Activated CD8-positive, alpha-beta memory T cell treated with anti-CD3 and anti-CD28 coated beads for 1 hour (primary cell): ENCODE measurements around the gene HID1.
"Not testable (repeated sequence)": the region's sequence is repeated elsewhere in the genome, so short reads cannot be mapped to it uniquely, and the experiment has no call there.

Experiments
- DNase-seq, 2 donors: peaks; one replicate each; pipeline ENCODE4 v3.0.0-alpha.2; 2020; ENCODE audit warnings: low read depth in 1 of 2; ENCODE audit errors: extremely low read depth in 1 of 2

The HID1 gene

DNA sequence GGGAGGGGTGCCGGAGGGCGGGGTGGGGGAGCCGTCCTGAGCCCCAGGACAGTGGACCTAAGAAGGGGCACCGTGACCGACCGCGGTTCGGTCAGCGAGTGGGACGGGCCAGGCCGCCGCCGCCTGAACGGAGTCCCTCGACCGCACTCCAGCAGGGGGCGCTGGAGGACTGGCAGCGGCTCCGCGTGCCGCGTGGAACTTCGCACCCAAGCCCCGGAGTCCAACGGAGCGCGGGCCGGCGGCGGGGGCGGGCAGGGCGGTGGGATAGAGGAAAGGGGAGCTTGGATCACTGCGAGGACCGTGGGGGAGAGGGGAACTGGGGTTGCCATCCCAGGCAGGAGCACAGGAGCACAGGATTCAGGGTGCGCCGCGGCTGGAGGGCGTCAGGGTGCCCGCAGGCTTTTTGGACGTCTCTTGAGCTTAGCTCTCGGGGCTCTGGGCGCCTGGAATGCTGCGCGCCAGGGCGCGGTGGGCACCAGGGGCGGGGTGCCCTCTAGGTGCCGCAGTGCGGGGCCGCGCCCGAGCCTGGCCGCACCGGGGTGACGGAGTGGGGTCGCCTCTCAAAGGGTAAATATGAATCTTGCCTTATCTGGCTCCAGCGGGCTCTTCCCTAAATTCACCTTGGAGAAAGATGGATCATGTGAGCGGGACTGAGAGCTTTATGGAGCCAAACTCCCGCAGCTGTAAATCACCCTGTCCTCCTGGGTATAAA lies 48.9 kb downstream of the HID1 start:
- DNase-seq = peak; percentile 22 to 67

DNA sequence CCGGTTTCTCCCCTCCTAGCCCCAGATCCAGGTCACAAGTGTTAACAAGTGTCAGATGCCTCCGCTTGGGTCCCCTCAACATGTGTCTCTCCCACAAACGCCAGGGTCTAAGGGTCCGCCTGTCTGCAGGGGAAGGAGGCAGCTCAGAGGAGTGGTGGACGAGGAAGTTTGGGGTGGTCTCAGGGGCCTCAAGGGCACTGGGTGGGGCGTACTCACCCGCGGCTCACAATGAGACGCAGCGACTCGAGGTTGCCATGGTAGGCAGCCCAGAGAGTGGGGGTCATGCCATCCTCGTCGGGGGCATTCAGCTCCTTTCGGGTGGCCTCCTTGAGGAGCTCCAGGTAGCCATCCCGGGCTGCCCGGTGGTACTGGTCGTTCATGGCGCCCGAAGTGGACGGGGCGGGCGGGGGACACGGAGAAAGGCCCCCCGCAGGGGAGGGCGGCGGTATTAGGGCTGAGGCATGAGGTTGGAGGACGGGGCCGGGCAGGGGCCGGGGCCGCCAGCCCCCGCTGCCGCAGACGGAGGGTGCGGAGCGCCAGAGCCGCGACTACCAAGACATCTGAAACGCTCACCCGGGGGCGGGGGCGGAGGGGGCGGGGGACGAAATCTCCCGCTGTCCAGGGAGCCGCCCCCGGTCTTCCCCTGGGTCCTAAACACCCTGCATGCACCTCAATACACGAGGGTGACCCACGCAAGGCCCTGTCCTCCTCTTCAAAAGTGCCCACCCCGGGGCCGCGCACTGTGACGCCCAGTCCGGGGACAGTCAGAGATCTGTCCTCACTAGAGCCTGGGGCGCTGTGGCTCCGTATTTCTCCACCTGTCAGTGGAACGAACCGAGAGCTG lies 49.6 kb downstream of the HID1 start, which contains the start of gene USH1G:
USH1G (minus strand) TSS at position 562 of the 844 bp plus-strand sequence; CDS start at position 380, 182 bp downstream.
- DNase-seq = no peak

DNA sequence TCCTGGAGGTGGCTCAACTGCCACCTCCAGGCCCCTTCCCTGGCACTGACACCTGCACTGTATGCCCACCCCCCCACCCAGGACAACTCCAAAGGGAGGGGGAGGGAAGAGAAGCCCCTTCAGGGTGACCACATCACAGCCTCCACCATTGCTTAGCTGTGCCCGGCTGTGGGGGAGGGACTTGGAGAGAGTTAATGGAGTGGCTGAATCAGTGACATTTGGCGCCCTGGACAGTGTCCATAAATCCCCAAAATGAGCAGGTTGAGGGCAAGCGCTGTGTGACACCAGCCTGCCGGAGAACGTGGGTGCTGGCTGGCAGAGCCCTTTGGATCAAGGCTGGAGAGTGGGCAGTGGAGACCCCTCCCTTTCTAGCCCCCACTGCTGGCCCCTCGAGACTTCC lies 50.4 kb downstream of the HID1 start:
- DNase-seq = no peak

DNA sequence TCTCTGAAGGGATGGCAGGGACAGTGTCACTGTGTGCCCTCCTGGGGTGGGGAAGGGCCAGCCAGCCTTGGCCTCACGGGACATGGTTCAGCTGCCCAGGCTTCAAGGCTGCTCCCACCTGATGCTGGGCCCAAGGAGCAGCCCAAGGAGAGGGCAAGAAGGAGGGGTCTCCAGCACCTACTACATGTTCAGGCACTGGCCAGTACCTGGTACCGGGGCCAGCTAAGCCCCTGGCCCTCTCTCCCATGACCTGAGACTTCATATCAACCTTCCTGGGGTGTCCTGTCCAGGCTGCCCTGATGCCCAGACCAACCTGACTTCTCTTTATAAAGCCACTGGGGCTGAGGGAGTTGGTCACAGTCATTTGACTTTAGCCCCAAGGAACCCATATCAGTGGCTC lies 50.8 kb downstream of the HID1 start:
- no peak for DNase-seq

DNA sequence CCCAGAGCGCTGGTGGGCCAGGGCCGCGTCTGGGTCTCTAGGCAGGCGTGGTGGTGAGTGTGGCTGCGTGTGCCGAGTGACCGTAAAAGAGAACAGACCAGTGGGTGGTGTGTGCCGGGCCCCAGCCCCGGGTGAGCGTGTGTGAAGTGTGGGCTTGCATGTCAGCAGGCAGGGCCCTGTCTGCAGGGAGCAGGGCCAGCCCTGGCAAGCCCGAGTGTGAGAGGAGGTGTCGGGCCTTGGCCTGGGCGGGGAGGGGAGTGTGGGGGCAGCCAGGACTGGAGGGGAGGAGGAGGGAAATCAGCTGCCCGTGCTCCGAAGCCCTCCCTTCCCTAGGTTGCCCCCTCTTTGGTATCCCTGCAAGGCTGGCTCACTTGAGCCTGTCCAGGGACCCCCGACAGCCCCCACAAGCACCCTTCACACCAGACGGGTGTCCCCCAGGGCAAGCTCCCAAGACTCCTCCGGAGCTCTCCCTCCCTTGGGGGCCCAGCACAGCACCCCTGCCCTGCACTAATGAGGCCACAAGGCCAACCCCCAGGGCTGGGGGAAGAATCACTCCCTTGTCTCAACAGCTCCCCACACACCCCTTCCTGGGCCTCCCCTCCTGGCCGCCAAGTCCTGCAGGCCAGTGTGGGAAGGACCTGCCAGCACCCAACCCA lies 51.4 kb downstream of the HID1 start:
- DNase-seq = no peak

DNA sequence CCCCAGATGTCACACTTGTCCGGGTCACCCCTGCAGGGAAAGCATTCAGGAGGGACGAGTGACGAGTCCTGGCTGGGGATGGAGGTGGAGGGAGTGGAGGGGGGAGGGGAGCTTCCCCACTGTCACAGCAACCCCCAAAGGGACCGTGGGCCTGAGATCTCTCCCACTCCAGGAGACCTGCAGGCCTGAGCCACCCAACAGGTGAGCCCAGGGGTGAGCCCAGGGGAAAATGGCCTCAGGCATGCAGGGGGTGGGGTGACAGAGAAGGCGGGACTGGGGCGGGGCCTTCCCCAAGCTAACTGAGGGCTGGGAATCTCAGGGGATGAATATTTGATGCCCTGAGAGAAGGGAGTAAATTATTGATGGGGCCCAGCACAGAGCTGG lies 51.9 kb downstream of the HID1 start:
- DNase-seq = no peak

DNA sequence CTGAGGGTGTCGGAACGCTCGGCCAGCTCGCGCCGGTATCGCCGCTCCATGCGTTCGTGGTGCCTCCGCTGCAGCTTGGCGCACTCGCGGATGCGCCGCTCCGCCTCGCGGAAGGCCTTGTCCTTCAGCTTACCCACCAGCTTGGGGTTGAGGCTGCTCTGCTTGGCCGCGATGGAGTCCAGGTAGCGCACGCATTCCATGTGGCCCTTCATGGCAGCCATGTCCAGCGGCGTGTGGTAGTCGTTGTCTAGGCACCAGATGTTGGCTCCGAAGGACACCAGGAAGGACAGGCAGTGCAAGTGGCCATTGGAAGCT lies 52.3 kb downstream of the HID1 start:
- no peak for DNase-seq

DNA sequence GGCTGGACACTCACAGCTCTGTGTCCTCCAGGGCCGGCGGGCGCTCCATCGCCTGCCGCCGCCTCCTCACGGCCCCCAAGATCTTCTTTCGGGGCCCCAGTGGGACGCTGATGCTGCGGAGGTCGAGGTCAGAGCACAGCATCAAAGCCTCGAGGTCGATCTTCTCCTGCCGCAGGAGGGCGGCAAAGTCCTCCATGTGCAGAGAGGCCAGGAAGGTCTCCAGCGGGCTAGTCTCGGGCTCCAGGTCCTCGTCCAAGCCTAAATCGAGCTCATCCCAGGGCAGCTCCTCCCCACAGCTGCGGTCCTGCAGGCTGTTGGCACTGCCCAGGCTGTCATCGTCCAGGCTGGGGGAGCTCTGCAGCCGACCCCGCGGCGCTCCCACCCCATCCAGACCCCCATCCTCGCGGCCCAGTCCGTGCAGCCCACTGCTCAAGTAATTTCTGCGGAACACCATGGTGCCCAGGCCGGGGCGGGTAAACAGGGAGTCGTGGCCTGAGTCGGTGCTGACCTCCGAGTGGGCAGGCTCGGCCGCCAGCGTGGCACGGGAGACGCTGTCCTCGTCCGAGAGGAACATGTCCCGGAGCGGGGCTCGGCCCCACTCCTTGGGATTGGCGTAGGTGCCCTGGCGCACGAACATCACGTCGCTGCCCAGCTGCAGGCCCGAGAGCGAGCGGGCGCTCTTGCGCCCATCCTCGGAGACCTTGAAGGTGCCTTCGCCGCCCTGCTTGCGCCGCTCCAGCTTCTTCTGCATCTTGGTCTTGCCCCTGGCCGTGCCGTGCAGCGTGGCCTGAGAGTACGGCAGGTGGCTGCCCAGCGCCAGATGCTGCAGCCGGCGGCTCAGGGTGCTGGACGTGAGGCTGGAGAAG lies 52.9 kb downstream of the HID1 start:
- no peak for DNase-seq

DNA sequence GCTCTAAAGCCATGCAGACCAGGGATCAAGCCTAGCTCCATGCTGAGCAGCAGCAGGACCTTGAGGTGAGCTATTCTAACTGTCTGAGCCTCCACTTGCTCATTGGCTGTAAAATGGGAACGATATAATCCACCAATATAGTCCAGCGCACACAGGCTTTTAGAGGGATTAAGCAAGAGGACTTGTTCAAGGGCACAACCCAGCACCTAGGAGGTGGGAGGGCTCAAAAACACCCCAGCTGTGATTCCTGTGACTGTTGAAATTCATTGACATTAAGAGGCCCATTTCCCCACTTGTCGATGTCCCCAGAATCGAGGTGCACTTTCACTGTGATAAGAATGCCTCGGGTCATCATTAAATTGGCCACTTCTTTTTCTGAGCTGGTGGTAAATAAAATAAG lies 53.7 kb downstream of the HID1 start:
- DNase-seq = no peak

DNA sequence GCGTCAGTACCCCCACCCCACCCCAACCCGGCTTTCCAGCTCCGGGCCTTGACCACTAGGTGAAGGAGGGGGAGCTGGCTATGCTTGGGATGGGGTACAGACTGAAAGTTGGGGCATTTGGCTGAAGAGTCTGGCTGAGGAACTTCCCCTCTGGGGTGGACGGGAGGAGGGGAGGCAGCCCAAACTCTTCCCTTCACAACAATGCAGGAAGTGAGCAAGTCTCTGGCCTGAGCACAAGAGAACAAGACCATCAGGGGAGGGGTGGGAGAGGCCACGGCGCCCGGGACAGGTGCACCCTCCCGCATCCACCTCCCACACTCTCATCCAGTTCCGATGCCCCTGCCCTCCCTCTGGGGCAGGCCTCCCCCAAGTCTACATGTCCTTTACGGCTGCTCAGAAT lies 55.1 kb downstream of the HID1 start:
- no peak for DNase-seq

DNA sequence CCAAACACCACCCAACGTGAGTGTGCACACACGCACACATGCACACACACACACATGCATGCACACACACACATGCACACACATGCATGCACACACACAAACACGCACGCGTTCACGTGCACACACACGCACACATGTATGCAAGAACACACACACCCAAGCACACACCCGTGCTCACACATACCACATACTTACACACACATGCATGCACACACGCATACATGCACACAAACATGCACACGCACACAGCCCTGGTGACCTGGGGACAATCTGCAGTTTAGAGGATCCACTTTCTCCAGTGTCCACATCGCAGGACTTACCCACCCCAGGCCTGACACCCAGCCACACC lies 55.7 kb downstream of the HID1 start:
- no peak for DNase-seq

DNA sequence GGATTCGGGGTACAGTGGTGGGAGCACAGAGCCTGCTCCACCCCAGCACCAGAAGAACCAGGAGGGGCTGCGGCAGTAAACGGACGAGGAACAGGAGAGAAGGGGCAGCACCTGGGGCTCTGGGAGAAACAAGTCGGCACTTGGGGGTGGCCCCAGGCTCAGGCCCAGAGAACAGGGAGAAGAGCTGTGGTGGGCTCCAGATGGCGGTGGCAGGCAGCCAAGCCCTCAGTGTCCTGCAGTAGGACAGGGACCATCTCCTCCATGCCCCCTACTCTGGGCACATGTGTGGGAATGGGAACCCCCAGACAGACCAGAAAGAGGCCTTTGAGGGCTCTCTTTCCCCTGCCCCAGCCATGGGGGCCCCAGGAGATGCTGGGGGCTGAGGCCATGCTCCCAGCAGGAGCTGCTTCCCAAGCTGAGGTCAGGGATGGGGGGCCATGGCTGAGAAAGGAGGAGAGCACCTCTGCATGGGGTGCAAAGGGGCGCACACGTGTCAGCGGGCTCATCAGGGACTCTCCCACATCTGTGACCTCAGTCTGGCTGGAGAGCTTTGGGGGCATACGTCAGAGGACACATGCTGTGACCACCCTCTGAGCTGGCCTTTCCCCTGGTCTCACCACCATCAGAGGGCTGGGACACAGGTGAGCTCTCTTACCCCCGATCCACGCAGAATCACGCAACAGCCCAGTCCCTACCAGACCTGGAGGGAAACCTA lies 56.3 kb downstream of the HID1 start:
- DNase-seq = no peak

DNA sequence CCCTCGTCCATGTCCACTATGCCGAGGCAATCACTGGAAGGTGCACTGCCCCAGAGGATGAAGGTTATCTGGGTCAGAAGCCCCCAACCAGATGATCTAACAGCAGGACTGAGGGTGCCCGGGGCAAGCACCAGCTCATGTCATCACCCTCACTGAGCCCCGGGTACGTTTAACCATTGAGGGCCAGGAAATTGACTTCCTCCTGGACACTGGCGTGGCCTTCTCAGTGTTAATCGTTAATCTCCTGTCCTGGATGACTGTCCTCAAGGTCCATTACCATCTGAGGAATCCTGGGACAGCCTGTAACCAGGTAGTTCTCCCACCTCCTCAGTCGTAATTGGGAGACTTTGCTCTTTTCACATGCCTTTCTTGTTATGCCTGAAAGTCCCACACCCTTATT lies 61.1 kb downstream of the HID1 start:
- DNase-seq = not testable (repeated sequence)

DNA sequence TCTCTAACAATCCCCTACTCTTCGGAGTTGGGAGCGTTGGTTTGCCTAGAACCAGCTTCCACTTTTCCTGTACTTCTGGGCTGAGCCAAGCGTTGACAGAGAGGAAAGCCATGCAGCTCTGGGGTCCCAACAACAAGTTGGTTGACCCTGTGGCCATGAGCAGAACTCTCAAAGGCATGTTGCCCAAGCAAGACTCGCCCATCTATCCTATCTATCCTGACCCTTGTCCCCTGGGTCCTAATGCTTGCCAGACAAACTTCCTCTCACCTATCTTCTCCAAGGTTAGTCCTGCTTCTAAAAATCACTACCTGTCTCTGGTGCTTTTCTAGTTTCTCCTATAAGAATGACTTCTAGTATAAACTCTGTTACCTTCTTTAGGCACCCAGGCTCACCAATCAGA lies 63.5 kb downstream of the HID1 start:
- DNase-seq = not testable (repeated sequence)

DNA sequence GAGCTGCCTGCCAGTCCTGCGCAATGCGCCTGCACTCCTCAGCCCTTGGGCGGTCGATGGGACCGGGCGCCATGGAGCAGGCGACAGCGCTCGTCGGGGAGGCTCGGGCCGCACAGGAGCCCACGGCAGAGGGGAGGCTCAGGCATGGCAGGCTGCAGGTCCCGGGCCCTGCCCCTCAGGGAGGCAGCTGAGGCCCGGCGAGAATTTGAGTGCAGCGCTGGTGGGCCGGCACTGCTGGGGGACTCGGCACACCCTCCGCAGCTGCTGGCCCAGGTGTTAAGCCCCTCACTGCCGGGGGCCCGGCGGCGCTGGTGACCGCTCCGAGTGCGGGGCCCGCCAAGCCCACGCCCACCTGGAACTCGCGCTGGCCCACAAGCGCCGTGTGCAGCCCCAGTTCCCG lies 65.5 kb downstream of the HID1 start:
- DNase-seq = no peak

DNA sequence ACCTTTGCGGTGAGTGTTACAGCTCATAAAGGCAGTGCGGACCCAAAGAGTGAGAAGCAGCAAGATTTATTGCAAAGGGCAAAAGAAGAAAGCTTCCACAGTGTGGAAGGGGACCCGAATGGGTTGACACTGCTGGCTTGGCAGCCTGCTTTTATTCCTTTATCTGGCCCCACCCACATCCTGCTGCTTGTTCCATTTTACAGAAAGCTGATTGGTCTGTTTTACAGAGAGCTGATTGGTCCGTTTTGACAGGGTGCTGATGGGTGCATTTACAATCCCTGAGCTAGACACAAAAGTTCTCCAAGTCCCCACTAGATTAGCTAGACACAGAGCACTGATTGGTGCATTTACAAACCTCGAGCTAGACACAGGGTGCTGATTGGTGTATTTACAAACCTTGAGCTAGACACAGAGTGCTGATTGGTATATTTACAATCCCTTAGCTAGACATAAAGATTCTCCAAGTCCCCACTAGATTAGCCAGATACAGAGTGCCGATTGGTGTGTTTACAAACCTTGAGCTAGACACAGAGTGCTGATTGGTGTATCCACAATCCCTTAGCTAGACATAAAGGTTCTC lies 66.3 kb downstream of the HID1 start:
- DNase-seq = not testable (repeated sequence)

DNA sequence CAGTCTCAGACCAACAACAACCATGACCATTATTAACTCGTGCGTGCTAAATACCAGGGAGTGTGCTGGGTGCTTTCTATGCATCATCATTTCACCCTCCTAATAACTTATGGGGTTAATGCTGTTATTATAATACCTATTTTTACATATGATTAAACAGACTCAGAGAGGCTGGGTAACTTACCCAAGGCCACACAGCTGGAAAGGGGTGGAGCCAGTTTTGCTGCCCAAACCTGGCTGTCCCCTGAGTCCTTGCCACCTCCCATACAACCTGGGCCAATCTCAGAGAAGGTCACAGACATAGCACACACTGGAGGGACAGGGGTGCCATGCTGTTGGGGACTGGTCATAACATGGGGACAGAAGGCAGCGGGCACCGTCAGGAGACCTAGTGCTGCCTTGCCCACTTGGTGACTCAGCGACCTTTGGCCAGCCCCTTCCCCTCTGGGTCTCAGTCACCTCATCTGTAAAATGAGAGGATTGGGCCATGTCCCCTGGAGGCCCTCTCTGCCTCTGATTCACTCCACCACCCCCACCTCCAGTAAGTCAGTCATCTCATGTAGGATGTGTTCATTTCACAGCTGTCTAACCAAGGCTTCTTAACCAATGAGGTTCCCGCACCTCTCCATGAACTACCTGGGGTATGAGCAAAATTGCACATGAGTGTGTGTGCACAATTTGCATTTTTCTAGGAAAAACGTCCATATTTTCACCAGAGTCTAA lies 67.7 kb downstream of the HID1 start:
- DNase-seq = no peak

DNA sequence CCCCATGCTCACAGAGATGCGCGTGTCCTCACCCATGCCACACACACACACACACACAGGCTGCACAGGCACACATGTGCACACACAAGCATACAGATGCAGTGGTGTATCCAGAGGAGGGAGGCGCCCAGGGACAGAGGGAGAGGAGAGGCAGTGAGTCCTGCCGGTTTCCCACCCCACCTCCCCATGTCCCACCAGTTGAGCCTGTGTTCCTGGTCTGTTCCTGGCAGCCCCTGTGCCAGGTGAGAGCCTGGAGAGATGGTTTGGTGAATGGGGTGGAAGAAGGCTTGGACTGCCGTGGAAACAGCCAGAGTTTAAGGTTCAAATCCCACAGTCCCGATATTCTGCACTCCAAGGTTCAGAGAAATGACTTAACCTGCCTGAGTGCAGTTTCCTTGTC lies 68.9 kb downstream of the HID1 start:
- no peak for DNase-seq

DNA sequence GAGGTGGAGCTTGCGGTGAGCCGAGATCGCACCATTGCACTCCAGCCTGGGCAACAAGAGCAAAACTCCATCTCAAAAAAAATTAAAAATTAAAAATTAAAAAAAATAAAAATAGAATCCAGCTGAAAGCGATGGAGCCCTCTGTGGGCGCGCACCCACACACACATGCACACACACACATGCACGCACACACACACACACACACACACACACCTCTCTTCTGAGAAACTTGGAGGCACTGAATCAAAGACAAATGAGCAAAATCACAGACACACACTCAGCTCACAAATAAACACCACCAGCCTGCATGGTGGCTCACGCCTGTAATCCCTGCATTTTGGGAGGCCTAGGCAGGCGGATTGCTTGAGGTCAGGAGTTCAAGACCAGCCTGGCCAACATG lies 69.5 kb downstream of the HID1 start:
- no peak for DNase-seq
